Measurements from ENCODE around the gene C17orf78.

DNA sequence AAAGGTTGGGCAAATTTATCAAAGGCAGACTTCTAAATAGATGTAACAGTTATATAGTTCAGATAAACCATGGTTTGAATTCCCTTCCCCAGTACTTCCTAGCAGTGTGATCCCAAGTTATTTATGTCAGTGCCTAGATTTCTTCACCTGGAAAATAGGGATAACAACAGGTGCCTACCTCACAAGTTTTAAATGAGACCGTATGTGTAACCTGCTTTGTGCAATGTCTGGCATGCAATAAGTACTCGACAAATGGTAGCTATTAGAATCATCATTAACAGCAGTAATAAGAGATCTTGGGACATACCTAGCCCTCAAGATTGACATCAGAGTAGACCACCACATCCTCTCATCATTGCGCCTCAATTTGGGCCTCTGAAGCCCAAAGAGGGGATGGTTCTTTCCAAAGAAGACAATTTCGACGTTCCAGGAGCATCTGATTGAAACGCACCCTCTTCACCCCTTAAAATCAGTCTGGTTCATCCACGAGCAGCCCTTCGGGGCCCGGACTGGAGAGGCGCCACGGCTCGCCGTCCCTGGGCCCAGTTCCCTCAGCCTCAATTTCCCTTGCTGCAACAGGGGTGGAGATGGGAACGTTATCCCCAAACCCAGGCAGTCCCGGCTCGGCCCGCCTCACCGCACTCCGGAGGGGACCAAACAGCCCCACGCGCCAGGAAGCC lies 30.3 kb downstream of the C17orf78 start:
- TF ChIP-seq CTCF (IDR thresholded peaks at IDR 0.05), result no peak
- TF ChIP-seq POLR2A (IDR thresholded peaks at IDR 0.05), result no peak
- TF ChIP-seq POLR2AphosphoS5 (IDR thresholded peaks at IDR 0.05; ENCODE audit: insufficient read depth in 1 of 2, low read depth in 1 of 2), result peak in 1 of 2 donors; percentile 55

Data from vagina (tissue), 2 donors.